ENCODE data around the gene OR10H2.
"Not testable (repeated sequence)": the region's sequence is repeated elsewhere in the genome, so short reads cannot be mapped to it uniquely, and the experiment has no call there.

The OR10H2 gene

DNA sequence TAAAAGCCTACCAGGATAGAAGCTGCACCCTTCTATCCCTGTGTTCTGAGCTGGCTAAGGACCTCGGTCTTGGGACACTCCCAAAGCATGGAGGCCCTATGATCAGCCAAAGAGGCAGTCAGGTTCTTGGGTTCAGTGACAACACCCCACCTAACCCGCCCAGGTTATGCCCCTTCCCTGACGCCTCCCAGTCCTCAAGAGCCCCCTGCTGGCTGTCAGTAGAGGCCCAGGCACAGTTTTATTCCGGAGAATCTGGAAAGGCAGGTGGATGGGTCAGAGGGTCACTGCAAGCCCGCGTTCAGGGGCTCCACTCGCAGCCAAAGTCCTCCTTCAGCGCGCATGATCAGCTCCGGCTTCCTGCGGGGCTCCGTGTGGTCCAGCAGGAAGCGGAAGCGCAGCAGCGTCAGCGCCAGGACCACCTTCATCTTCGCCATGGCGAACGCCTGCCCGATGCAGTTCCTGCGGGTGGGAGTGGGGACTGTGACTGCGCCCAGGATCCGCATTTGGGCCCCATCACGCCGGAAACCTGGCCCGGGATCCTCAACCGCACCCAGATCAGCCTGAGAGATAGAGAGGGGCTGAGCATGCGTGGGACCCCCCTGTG is 32.2 kb downstream of the OR10H2 start:
- in situ Hi-C loops (cut with MboI; ENCODE audit: low sequenced_read_pairs): no loop called here

DNA sequence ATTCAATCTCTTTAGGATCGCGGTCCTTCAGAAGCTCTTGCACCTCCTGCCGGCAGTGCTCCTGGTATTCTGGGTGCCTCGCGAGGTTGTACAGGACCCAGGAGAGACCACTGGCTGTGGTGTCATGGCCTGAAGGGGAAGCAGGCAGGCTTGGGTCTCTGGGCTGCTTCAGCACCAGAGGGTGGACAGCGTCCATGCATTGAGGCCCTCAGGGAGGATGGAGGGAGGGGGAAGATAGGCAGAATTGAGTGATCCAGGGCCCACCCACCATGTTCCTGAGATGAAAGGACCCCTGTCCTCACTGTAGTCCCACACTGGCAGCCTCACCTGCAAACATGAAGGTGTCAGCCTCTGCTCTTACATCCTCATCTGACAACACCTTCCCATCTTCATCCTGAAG is 41.8 kb downstream of the OR10H2 start:
- in situ Hi-C loops (cut with MboI; ENCODE audit: low sequenced_read_pairs): no loop called here

DNA sequence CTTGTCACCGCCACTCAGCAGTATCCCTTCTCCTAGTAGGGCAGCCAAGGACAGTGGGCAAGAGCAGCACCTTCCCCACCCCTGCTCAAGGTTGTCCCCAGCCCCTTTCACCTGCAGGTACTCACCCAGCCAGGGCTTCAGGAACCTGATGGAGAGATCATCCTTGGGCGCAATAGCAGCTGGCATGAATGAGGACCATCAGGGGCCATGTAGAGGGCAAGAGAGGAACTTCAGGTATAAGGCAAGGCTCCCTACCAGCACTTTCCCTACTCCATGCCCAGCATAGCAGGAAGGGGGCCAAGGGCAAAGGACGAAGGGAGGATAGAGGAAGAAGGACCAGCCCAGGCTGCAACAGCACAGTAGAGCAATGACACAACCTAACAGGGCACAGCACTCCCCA is 46.3 kb downstream of the OR10H2 start:
- in situ Hi-C loops (cut with MboI; ENCODE audit: low sequenced_read_pairs): not testable (repeated sequence)

- in situ Hi-C loops (cut with MboI; ENCODE audit: low sequenced_read_pairs): no loop called here
Observed at GRCh38 chr19:15775249-15775648, 47.4 kb downstream of the OR10H2 start.

DNA sequence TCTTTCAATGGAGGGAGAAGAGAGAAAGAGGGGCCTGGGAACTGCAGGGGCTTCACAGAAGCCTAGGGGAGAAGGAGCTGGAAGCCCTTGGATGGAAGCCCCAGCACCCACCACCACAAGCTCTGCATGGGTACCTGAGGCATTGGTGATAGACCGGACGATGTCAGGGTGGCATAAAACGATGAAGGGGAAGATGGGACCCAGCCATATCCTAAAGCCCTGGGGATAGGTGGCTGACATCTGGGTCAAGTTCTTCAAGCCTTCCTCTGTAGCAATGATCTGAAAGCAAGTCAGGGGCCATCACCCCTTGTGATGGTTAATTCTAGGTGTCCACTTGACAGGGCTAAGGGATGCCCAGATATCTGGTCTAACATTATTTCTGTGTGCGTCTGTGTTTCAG is 48.4 kb downstream of the OR10H2 start:
- in situ Hi-C loops (cut with MboI; ENCODE audit: low sequenced_read_pairs): no loop called here

- in situ Hi-C loops (cut with MboI; ENCODE audit: low sequenced_read_pairs): no loop called here
Observed at GRCh38 chr19:15776991-15777970, 49.5 kb downstream of the OR10H2 start.
